NCI-H1048 (cell line): ENCODE data around the gene DPF3.
"Not testable (repeated sequence)": the region's sequence is repeated elsewhere in the genome, so short reads cannot be mapped to it uniquely, and the experiment has no call there.

Experiments
- DNase-seq: peaks from one replicate; lab custom pipeline; 2025; lab: John Stamatoyannopoulos, UW

Gene DPF3

DNA sequence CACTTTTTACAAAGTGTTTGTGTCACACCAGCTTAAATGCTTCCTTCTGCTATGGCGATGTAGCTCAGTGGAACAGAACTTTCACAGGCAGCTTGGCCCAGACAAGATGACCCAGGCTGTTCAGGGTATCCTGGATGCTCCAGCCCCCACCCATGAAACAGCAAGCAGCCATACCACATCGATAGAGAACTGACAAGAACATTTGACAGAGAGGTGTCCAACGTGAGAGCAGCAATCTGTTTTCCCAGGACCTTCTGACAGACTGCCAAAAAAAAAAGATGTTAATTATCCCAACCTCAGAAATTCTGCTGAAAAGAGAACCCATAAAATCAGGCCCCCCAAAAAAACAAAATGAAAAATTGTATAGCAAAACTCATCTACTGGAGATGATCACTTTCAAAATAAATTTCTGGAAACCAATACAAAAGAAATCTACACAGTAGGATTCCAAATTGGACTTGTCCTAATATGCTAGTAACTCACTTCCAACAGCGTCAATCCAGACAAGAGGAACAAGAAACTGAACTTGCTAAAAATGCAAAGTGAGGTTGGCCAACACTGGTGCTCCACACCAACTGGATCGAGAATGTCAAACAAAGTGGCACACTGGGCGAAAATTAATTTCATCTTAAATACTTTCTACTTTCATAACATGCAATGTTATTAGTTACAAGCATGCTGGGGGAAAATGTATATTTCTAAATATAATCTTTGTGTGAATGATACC, 118.8 kb downstream of the DPF3 start:
- no peak for DNase-seq

DNA sequence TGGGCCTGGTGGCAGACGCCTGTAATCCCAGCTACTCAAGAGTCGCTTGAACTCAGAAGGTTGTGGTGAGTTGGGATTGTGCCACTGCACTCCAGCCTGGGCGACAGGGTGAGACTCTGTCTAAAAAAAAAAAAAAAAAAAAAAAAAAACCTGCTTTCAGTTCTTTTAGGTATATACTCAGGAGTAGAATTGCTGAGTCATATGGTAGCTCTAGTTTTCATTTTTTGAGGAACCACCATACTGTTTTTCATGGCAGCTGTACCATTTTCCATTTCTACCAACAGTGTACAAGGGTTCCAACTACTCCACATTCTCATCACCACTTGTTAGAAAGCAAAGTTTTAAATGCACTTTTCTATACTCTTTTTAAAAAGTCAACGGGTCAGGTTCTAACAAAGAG, 119.8 kb downstream of the DPF3 start:
- DNase-seq: no peak

DNA sequence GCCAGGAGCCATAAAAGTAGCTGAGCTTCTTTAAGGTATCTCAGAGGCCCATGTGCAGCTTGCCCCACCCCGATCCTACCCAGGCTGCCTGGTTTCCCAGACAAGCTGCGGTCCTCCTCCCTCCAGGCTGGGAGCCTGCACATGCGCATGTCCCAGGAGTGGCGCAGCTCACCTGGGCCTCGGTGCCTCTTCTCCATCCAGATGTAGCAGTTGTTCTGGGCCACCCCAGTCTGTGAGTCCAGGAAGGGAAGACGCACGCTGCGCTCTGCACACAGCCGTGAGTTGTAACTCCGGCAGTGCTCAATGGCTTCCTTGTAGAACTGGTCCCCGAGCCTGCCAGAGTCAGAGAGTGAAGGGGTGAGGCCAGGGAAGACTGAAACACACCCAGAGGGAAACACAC, 122.3 kb downstream of the DPF3 start:
- no peak for DNase-seq

DNA sequence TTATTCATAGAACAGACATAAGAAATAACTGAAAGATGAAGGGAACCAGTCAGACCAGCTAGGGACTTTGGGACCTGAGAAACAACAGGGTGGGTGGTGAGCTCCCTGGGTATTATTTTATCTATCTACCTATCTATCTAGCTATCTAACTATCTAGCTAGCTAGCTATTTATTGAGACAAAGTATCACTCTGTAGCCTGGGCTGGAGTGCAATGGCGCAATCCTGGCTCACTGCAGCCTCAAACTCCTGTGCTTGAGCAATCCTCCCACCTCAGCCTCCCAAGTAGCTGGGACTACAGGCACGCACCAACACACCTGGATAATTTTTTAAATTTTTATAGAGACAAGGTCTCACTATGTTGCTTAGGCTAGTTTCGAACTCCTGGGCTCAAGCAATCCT, 127.6 kb downstream of the DPF3 start:
- no peak for DNase-seq

DNA sequence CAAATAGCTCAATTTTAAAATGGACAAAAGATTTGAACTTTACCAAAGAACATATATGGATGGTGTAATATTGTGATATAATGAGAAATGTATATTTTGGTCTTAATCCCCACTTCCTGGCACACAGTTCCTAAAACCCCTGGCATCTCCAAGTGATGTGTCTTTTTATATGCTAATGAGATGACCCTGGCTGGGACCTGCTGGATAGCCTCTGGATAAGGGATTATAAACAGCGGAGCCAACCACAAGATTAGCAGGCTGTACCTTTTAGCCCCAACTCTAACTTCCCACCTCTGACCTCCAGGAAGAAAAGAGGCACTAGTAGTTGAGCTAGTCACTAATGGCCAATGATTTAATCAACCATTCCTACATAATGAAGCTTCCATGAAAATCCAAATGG, 130.0 kb downstream of the DPF3 start:
- no peak for DNase-seq

DNA sequence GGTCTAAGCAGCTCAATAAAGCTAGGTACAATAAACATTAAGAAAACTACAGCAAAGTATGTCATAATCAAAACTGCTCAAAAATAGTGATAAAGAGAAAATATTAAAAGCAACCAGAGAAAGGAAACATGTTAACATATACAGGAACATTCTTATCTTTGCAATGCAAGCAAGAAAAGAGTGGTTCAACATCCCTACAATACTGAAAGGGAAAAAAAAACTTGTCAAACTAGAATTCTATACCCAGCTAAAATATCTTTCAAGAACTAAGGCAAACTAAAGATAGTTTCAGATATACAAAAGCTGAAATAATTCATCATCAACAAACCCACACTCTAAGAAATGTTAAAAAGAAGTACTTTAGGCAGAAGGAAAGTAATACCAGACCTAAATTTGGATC, 134.2 kb downstream of the DPF3 start:
- no peak for DNase-seq

DNA sequence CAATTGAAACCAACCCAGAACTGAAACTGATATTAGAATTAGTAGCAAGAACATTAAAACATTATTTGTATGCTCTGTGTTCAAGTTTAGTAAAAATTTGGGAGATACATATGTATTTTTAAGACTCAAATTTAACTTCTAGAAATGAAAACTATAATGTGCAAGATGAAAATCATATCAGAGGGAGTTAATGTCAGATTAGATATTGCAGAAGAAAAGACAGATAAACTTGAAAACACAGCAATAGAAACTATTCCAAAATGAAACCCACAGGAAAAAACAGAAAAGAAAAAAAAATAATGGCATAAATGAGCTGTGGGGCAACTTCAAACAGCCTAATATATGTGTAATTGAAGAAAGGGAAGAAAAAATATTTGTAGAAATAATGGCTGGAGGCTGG, 134.9 kb downstream of the DPF3 start:
- no peak for DNase-seq

DNA sequence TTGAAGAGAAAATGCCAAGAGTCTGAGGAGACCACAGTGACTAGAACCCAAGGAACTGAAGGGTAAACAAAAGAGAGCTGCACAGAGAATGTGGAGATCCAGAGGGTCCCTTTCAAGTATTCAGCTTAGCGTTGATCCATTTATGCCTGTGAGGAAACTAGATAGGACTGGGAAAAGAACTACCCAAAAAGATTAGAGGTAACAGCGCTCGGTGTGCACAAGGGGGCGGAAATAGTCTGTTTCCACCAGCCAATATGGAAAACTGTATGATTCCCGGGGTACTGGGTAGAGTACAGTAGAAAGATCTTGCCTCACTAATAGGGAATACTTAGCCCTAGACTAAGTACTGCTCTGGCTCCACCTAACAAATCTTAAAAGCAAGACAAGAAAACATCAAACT, 135.5 kb downstream of the DPF3 start:
- no peak for DNase-seq

DNA sequence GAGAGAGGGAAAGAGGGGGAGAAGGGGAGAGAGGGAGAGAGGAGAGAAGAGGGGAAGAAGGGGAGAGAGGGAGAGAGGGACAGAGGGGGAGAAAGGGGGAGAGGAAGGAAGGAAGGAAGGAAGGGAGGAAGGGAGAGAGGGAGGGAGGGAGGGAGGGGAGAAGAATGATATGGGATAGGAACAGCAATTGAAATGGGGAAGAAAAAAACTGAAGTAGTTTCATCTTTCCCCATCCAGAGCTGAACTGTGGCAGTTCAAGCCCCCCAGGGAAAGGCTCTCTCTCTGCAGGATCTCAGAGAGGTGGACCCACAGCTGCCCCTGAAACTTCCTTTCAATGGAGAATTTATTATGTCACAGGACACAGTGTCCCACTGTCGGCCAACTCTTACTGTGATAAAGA, 136.9 kb downstream of the DPF3 start:
- no peak for DNase-seq

DNA sequence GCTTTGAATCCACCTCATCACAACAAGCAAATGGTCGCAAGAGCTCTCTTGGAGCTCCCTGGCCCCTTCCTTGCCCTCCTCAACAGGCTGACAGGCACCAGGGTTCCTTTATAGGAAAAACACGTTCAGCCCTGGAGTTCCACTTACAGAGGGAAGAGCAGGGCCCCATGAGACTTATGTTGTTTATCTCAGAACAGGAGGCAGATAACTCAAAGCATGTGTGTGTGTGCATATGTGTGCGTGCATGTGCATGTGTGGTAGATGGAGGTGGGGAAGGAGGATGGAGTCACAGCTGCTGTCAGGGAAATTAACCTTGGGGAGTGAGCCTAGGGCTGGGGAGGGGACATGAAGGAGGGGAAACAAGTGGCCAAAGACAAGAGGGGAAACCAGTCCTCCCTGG, 138.1 kb downstream of the DPF3 start:
- DNase-seq: no peak

DNA sequence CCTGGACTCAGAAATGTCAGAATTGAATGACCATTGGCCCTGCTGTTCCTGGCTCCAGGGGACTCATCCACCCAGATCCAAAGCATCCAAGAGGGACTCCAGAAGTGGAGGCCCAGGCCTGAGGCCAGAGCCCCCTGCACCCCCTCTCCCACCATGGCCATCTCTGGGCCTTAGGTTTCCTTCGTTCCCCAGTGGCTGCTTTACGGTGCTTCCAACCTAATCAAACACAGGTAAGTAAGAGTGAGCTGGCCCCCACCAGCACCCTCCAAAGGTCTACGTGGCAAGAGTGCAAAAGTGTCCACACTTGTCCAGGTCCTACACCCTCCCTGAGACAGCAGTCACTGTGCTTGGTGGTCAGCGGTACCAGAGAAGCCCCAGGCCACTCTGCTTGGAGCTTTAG, 139.0 kb downstream of the DPF3 start:
- no peak for DNase-seq

DNA sequence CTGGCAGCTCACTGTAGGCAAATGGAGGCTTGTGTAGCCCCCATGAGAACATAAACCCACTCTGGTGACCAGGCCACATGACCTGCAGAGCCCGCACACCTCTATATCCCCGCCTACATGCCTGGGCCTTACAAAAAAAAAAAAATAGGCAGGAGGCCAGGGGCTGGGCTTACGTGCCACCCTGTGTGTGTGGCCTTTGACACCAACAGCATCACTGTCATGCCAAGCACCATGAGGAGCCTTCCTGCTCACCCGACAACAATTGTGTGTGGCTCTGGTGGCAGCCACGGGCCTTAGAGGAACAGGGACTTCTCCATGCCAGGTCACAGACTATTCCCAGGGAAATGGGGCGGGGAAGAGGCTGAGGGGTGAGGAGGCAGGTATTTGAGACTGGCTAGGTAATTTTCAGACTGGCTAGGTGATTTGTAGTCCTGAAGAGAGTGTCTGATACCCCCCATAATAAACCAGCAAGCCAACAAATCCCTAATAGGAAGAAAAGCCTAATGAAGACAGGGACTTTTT, 140.0 kb downstream of the DPF3 start:
- no peak for DNase-seq

DNA sequence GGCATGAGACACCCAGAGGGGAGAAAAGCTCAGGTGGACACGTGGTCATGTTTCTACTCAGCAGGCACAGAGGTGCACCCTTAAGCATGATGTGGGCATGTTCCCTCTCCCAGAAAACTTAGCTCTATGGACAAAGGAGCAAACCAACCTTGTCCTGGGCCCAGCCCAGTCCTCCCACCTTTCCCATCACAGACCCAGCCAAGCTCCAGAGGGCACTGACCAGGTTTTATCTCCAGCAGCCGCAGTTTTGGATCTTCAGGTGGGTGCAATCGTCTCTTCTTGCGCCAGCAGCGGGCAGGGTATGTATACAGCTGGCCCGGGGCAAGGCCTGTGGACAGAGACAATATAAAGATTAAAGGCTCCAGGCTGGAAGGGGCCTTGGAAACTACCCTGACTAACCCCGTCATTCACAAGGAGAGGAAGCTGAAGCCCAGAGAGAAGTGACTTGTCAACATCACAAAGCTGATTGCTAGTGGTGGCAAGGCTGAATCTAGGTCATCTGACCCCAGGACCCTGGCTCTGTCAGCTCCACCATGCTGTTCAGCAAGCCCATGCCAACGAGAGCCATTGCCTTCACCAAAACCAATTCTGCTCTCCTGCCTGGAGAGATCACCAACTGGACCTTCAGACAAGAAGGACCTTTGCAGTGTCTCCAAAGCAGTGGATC, 140.7 kb downstream of the DPF3 start:
- no peak for DNase-seq

DNA sequence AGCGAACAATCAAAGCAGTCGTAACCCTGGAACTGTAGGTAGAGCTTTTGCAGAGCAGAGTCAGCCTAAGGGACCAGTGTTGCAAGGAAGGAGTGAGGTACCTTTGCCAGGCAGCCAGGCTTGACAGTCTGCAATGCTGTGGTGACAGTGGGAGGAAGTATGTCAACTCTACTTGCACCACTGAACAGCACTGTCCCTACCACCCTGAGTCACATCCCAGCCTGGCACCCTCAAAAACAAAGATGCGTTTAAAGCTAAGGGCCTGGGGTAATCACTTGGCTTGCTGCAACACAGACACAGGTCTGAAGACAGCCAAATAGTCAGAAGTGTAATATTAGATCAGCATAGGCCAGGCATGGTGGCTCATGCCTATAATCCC, 141.9 kb downstream of the DPF3 start:
- no peak for DNase-seq

DNA sequence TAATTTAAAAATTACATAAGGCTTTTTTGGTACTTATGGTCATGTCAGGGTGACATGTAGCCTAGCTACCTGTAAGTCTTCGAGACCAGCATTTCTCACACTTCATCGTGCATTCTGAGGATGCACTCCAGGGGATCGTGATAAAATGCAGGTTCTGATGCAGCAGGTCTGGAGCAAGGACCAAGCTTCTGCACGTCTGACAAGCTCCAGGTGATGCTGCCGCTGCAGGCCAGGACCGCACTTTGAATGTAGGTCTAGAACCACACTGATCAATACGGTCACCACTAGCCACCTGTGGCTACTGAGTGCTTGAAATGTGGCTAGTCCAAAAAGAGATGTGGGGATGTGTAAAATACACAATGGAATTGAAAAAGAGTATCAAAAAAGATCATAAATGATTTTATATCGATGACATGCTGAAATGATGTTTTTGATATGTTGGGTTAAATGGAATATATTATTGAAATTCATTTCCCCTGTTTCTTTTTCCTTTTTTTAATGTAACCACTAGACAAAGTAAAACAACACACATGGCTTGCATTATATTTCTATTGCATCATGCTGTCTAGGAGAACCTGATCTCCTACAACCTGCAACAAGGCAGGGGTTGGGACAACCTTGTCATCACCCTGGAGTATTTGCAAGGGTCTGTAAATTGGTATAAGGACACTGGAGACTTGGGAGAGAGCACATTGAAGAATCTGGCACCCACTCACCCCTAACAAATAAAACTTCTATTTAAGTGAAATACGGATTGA, 142.4 kb downstream of the DPF3 start:
- no peak for DNase-seq

DNA sequence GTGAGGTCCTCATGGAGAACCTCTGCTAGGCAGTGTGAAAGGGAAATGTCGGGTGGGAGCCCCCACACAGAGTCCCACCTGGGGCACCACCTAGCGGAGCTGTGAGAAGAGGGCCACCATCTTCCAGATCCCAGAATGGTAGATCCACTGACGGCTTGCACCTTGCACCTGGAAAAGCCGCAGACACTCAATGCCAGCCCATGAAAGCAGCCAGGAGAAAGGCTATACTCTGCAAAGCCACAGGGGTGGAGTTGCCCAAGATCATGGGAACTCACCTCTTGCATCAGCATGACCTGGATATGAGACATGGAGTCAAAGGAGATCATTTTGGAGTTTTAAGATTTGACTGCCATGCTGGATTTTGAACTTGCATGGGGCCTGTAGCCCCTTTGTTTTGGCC, 145.0 kb downstream of the DPF3 start:
- not testable (repeated sequence) for DNase-seq

DNA sequence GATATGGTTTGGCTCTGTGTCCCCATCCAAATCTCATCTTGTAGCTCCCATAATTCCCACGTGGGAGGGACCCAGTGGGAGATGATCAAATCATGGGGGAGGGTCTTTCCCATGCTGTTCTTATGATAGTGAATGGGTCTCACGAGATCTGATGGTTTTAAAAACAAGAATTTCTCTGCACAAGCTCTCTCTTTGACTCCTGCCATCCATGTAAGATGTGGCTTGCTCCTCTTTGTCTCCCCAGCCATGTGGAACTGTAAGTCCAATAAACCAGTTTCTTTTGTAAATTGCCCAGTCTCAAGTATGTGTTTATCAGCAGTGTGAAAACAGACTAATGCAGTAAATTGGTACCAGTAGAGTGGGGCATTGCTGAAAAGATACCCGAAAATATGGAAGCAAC, 146.2 kb downstream of the DPF3 start:
- DNase-seq: no peak

DNA sequence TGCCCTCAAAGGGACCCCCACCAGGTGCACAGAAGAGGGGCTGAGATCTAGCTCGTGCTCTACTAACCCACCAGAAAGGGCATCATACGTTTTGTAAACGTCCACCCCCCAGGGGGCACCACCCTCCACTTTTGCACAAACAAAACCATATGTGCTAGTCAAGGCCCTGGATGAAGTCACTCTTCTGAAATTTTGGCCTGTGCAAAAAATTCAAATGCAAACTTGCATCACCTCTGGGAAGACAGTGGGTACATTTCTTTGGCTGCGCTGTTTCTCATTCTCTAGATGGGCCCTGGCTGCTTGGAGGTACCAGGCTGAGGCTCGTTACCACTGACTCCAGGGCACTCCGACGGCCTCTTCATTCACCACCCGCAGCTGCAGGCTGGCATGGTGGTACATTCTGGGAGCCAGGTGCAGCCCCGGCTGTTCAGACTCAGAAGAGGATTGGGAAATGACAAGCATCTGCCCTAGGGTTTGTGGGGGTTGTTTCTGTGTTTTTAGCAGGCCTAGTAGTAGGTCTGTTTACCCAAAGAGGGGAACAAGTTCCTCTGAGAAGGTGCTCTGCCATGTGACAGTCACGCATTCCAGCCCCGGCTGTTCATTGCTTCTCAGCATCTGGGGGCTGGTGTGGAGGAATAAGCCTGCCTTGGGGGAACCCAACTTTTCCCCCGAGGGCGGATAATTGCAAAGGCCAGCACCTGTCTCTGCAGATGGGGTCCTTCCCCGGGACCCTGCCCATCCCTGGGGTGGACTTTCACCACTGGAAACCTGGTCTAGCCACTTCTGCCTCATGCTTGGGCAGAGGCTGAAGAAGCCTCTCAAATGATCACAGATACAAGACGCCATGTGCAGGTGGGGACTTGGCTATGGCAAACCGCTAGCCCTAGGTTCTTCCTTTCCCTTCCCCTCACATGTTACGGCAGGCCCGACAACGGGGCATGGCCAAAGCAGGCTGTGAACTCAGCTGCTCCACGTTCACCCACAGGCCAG, 147.6 kb downstream of the DPF3 start:
- DNase-seq: no peak

DNA sequence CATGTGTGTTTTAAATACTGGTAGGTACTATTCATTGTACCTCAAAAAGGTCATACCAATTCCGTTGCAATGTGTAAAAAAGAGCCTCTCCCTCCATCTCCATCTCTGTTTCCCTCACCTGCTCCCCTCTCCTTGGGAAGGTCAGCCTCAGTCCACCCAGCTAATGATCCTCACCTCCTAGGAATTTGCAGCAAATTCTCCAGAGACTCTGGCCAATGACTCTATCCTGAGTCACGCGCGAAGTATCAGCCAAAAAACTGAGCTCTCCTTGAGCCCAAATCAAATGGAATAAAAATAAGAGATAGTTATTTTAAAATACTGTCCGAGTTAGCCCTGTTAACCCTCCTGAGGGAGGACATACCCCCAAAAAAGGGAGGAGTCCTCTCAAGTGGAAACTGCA, 148.4 kb downstream of the DPF3 start:
- no peak for DNase-seq

DNA sequence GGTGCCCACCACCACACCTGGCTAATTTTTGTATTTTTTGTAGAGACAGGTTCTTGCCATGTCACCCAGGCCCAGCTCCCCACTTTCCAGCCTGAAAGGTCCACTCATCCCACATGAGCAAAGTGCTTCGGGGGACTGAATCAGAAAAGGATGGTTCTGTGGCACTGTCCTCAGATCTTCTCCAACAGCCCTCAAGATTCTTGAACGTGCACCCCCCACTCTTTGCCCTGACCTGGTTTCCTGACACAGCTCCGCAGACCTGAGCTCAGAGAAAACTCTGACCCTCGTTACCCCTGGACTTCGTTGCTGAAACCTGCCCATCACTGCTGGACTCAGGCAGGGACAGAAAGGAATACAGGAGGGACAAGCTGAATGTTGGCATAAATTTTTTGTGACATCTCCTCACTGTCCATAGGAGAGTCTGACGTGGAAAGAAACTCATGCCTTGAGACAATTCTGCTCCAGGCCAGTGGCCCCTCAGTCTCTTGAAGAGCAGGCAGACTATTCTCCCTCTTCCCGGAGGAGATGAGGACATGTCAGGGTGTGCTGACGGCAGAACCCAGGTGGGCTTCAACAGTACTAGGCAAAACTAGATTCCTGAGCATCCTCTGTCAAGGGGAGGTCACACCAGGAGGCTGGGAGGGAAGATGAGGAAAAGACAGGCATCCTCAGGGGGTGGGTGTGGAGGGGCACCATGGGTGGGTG, 149.3 kb downstream of the DPF3 start:
- DNase-seq: no peak

DNA sequence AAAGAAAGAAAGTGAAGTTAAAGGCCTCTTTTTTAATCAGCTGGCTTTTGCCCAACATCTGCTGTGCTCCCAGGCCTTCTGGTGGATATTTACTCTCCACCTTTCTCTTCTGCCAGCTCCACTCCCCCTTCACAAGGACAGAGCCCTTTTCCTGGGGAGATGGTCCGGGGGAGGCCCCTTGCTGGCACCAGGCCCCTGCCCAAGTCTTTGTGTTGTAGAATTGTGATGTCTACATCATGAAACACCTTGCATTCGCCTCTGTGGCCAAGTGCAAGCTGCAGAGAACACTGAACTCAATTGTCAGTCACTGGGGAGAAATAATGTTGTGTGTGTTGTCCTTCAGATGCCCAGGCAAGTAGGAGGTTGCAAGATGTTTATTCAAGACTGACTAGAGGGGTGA, 150.3 kb downstream of the DPF3 start:
- DNase-seq: no peak
